Activated CD8-positive, alpha-beta memory T cell treated with anti-CD3 and anti-CD28 coated beads, Interleukin-2, amount 50 U/mL, for 24 hours (primary cell): Measurements from ENCODE around the gene PLEKHB2.
"Not testable (repeated sequence)": the region's sequence is repeated elsewhere in the genome, so short reads cannot be mapped to it uniquely, and the experiment has no call there.

ENCODE experiments used
- DNase-seq: peaks from one replicate; pipeline ENCODE4 v3.0.0-alpha.2; 2020; ENCODE audit errors: extremely low read depth

PLEKHB2 gene, protein sequence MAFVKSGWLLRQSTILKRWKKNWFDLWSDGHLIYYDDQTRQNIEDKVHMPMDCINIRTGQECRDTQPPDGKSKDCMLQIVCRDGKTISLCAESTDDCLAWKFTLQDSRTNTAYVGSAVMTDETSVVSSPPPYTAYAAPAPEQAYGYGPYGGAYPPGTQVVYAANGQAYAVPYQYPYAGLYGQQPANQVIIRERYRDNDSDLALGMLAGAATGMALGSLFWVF

DNA sequence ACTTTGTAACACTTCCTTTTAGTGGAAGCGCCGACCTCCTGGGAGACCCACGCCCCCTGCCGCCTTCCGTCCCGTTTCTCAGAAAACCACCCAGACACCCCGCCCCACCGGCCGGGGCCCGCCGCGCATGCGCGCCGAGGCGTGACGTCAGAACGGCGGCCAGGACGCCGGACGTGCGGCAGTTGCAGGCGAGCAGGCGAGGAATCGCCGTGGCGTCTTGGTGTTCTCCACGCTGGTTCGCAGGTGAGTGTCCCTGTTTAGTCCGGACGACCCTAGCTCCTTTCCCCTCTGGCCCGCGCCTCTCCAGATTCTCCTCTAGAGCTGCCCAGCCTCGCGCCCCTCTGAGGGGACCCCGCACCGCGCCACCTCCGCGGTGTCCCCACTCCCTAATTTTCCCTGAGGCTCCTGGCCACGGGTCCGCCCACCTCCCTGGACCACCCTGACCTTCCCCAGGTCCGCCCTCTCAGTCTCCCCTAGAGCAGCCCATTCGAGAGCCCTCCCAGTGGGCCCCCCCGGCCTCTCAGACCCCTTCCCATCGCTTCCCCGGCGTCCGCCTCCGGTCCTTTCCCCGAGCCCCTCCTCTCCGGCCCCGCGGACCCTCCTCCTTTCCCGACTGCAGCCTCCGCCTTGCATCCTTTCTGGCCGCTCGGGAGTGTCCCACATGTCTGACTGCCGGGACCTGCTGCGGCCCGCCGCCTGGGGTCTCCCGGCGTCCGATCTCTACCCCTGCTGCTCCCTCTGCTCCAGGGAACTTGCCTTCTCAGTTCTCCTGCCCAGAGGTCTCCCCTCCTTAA is at the start of gene PLEKHB2:
Gene PLEKHB2, plus strand, starts transcription at position 181 of the 794 bp plus-strand sequence. CDS start 15,606 bp downstream, outside the sequence.
- peak; percentile 70 for DNase-seq

DNA sequence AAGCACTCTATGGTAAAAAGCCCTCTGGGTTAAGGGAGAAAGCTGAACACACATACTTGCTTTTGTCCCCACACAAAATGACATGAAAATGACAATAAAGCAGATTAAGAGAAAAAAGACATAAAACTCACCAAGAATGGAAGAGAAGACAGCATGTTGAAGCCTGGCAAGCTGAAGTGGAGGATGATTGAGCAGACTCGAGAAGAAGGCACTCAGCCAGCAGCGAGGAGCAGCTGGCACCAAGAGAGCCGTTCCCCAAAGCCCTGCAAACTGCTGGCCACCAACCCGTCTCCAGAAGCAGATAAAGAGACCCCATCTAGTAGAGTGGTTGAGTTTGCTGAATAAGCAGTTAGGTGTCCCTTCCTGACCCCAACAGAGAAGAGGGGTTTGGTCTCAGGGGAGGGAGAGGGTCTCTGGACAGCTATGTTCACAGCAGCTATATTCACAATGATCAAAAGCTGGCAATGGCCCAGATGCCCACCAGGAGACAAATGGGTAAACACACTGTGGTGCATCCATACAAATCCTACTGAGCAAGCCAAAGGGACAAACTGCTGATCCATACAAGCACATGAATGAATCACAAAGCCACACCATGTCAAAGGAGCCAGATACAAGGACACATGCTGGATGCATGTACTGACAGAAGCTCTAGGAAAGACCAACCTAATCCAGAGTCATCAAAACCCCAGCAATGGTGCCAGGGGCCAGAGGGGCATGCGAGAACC is 48.8 kb upstream of the PLEKHB2 start:
- no peak for DNase-seq

DNA sequence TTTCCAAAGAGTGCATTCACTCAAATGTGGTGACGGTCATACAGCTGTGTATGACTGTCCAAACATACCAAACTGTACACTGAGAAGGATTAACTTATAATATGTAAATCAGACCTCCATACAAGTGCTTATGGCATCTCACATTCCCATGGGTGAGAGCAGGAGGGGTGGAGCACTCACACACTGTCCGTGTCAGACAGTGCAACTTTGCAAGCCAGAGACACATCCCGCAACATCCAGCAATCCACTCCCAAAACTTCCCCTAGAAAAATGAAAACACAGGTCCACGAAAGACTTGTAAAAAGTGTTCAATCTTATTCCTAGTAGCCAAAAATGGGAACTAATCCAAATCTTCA is 48.2 kb upstream of the PLEKHB2 start:
- DNase-seq = no peak

DNA sequence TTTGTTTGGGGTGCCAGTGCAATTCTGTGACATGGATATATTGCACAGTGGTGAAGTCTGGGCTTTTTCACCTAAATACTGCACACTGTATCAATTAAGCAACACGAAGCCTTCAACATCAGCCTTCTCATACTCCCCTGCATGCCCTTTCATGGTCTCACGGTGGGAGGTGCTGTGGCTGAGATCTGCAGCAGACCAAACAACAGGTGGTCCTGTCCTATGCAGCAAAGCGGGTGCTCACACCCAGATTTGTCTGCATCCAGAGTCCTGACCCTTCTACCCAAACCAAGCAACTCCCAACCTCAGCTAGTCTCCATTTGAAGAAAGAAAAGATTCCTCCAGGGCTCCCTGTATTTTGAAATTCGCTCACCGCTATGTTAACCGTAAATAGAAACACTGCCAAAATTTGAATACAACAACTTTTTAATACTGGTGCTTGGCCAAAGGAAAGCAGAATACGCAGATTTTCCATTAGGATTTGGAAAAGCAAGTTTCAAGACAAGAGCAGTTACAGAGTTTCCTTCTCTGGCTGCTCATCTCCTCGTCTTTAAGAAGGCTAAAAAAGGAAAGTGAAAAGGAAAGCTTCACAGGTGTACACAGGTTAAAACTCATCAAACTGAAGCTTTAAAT is 46.8 kb upstream of the PLEKHB2 start:
- DNase-seq = no peak

DNA sequence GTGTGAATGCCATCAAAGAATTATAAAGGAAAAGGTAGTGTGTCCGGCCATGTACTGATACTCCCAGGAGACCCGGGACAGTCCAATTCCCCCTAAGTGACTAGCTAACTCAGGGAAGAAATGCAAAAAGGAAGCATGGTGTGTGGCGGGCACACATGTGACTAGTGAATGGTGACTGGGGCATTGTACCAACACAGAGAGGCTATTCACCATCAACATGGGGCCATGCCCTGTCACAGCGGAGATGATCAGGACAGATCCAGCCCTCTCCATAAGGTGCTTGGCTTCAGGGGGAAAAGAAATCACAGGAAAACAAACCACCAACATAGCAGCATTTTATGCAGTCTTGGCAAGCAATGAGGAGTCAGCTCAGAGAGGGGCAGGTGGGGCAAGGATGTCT is 46.2 kb upstream of the PLEKHB2 start:
- DNase-seq = no peak

DNA sequence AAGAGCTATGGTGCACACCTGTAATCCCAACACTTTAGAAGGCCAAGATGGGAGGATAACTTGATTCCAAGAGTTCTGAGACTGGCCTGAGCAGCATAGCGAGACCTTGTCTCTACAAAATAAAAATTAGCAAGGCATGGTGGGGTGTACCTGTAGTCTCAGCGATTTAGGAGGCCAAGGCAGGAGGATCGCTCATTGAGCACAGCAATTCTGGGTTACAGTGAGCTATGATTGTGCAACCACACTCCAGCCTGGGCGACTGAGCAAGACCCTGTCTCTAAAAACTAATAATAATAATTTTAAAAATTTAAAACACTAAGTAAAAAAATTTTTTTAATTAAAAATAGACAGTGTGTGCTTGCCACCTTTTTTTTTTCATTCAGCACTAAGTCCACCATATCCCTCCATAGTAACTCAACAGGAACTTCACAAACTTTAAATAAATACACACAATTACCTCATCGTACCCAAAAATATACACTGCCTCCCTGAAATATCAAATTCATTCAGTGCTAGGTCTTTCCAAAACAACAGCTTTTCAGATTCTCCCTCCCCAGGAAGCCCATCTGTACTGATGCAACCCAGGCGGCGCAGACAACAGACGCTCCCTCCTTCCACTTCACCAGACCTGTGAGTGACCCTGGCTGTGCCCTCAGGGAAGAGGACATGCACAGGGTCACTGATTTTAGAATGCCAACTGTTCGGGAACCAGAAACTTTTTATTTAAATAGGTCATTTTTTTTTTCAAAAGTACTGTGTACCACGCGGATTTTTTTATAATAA is 41.4 kb upstream of the PLEKHB2 start:
- no peak for DNase-seq

DNA sequence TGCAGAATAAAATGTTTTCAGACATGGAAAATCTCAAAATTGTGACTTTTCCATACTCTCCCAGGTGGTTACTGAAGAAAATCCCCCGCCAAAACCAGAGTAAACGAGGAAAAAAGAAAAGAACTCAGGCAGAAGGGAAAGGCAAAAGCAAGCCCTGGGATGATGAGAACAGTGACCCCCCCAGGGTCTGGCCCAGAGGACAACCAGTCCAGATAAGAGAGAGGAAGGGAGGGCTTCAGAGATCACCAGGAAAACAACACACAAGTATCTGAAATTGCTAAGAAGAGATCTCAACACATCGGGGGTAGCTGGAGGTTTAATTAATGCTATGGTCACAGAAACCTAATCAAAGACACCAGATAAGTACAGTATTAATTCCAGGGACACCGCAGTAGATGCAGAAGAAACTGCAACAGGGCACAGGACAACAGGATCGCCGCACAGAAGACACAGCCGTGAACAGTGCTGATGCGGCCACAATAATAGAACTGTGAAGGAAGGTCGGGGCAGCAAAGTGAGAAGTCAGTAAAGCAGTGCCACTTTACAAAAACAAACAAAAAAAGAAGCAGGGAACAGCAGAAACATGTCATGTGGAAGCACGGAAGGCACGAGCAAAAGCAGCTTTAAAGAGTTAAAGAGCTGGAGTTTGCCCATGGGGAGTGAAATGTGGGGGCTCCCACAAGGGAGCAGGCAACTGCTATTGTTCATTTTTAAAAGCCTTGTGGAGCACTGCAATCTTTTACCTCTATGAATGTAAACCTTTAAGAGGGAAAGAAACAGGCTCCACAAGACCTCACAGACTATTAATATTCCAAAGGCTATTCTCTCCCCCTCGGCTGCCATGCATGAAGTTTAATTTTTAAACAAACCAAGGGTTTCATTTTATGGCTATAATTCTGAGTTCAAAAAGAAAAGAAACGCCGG is 40.3 kb upstream of the PLEKHB2 start:
- DNase-seq = no peak

DNA sequence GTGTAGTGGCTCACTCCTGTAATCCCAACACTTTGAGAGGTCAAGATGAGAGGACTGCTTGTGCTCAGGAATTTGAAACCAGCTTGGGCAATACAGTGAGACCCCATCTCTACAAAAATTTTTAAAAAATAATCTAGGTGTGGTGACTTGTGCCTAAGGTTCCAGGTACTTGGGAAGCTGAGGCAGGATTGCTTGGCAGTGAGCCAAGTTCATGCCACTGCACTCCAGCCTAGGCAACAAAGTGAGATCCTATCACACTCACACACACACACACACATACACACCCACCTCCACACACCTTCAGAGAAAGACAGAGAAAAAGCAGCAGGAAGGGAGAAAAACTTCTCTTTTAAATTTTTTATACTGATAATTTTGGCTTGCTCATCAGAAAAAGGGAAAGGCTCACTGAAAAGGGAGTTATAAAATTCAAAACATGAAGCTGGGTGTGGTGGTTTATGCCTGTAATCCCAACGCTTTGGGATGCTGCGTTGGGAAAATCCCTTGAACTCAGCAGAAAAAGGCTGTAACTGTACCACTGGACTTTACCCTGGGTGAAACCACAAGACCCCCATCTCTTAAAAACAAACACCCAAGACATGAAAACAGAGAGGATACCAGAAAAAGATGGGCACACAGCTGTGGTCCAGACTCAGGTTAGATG is 37.5 kb upstream of the PLEKHB2 start:
- DNase-seq = no peak

DNA sequence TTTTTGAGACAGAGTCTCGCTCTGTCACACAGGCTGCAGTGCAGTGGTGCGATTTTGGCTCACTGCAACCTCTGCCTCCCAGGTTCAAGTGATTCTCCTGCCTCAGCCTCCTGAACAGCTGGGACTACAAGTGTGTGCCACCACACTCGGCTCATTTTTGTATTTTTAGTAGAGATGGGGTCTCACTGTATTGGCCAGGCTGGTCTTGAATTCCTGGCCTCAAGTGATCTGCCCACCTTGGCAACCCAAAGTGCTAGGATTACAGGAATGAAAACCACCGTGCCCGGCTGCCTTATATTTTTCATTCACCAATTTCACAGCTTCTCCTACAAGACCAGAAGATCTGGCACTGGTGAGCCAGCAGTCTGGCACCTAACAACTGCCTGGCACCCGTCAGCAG is 37.0 kb upstream of the PLEKHB2 start:
- DNase-seq = not testable (repeated sequence)

DNA sequence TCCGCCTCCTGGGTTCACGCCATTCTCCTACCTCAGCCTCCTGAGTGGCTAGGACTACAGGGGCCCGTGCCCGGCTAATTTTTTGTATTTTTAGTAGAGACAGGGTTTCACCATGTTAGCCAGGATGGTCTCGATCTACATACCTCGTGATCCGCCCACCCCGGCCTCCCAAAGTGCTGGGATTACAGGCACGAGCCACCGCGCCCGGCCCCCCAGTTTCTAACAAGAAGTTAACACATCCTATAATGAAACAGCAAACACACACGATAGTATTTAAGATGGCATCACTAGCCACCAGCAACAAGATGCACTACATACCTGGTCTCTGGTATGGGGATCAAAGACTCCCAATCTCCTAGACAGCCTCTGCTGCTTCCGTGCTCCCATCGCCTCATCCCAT is 29.6 kb upstream of the PLEKHB2 start:
- not testable (repeated sequence) for DNase-seq

DNA sequence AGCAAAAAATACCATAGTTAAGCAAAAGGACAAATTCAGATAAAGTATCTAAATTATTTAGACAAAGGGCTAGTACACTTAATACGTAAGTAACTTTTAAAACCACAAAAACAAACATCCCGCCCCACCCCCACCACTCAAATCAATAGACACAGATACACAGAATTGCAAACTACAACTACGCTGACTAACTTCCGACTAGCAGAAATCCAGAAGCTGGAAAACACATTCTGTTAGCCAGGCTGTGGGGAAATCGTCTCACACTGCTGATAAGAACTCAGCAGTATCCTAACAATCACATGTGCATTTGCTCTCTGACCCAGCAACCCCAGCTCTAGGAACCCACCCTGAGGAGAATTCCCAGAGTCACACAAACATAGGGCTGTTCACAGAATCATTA is 28.4 kb upstream of the PLEKHB2 start:
- DNase-seq = no peak

DNA sequence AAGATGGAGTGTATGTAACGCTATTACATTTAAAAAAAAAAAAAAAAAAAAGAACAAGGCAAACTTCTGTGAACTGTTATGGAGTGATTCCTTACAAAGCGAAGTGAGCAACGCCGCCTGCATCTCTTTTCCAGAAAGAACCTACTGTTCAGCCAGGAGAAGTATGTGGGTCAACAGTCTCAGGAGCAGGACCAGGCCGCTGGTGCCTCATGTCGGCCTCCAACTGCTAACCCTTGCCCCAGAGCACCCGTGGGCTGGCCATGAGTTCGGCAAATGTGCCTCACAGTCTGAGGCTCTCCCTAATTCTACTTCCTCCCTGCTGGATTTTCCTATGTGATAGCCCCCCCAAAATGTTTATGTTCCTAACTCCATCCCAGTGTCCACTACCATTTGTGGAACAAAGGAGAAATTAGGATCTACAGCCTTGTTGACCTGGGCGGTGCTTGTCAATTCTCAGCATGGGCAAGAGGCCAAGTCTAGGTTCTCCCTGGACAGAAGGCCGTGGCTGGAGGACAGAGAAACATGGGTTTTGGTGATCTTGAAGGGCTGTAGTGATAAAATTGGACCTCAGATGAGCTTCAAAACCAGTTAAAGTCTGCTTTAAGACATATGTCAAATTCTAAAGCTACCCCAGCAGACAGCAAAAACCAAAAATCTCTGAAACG is 27.8 kb upstream of the PLEKHB2 start:
- no peak for DNase-seq

DNA sequence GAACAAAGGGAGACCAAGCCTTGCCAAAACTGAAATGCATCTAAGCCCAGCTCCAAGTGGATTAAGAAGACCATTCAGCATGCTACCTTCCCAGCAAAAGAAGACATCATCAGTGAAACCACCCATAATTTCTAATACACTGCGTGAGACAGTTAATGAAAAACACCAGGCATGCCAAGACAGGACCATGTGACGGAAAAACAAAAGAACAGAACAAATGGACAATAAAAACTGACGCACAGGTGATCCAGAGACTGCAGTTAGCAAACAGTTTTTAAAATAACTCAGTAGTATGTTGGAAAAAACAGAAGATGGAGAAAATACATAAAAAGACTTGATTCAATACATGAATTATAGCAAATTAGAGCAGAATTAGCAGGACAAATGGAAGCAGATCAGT is 27.2 kb upstream of the PLEKHB2 start:
- no peak for DNase-seq

DNA sequence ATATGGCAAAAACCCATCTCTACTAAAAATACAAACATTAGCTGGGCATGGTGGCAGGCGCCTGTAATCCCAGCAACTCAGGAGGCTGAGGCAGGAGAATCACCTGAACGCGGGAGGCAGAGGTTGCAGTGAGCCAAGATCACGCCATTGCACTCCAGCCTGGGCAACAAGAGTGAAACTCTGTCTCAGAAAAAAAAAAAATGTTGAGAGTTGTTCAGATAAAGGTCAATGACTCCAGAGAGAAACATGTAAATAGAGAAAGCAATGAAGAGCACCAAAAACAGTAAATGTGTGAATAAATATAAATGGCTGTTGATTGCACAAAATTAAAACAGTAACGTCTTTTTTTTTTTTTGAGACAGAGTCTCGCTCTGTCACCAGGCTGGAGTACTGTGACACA is 25.2 kb upstream of the PLEKHB2 start:
- DNase-seq = not testable (repeated sequence)

DNA sequence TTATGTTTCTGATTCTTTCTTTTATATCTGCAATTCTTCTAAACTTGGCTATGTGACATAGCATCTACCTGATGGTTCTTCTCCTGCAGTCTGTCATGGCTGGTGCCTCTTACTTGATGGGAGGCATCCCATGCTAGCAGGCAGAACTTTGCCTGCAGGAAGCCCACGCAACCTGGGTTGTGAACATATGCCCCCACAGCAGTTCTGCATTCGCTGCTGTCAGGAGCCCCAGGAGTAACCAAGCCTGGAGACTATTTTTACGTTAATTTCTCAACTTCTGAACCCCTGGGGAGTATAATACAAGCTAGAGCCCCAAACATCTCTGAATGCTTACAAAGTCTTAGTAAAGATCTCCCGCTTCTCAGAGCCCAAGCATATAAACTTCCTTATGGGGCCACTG is 23.9 kb upstream of the PLEKHB2 start:
- DNase-seq = no peak

DNA sequence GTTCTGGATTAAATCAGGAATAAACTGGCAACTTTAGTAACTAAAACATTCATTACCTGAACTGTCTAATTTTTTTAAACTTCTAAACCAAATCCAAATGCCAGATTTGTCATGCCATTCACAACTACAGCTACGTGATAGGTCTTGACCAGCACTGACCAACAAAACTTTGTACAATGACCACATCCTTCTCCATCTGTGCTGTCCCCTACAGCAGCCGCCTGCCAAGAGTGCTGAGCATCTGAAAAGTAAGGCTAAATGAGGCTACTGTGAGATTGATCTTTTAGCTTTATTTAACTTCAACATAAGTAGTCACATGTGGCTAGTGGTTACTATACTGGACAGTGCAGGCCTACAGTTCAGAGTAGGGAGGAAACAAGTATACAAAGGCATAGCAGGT is 19.5 kb upstream of the PLEKHB2 start:
- no peak for DNase-seq

DNA sequence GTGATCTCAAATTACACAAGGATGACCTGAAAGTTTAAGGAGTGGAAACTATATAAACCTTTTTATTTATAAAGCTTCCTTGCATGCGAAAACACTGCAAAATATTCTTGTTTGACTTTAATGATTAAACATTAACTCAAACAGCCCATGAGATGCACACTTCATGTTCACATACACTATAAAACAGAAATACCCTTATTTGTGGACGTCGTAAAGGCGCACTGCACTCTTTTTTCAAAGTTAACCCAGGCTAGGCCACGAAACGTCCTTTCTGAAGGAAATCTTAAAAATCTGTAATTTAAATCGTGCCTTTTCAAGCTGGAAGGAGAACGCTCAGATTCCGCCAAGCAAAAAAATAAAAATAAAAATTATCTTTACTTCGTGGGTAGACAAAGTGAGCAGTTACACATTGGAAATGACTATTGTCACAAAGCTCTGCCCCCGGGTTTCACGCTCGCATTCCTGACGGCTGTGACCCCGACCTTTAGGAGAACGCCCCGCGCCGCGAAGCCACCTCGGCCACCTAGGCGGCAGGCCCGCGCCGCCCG is 12.6 kb upstream of the PLEKHB2 start:
- DNase-seq = no peak

DNA sequence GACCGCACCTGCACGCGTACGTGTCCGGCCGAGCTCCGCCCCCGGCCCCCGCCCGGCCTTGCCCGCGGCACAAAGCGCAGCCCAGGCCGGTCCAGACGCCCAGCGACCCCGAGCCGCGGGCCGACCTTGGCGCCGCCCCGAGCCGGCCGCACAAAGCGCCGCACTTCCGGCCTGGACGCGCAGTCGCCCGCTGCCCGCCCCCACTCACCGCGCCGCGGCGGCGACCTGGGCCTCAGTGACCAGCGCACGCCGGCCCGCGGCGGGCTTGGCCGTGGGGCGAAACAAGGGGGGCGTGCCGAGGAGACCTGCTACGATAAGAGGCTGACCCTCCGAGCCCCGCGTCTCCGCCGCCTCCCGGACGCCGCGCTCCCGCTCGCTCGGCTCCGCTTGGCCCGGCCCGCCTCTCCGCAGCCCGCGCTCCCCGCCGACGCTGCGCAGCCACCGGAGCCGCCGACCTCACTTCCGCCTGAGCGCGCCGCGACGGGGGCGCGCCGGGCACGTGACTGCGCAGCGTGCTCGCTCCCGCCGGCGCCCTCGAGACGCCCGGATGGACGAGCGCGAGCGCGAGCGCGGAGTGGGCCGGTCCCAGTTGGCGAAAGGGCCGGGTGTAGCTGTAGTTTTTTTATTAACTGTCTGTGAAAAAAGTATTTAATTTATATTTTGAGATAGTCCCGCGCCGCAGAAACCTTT is 12.0 kb upstream of the PLEKHB2 start, which contains the start of gene FAM168B:
Gene FAM168B, minus strand, starts transcription at position 455 of the 690 bp plus-strand sequence. CDS start 10,814 bp downstream, outside the sequence.
- DNase-seq = peak; percentile 49
